ENCODE results near the gene RTTN.

DNA sequence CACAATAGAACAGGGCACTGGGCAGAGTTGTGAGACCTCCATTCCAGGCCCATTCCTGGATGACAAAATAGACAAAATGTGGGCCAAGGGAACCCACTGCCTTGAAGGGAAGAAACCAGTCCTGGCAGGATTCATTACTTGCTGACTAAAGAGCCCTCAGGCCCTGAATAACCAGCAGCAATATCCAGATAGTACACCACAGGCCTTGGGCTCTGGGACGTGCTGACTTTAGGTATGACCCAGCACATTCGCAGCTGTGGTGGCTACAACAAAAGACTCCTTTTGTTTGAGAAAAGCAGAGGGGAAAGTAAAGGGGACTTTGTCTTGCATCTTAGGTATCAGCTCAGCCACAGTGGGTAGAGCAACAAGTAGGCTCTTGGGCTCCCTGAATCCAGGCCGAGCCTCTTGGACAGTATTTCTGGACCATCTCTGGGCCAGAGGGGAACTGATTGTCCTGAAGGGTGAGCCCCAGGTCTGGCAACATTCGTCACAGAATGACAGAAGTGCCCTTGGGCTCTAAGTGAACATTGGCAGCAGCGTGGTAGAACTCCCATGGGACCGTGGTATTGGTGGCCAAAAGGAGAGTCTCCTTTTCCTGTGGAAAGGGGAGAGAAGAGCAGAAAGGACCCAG is 167.9 kb downstream of the RTTN start:
- TF ChIP-seq, protein P1, sequence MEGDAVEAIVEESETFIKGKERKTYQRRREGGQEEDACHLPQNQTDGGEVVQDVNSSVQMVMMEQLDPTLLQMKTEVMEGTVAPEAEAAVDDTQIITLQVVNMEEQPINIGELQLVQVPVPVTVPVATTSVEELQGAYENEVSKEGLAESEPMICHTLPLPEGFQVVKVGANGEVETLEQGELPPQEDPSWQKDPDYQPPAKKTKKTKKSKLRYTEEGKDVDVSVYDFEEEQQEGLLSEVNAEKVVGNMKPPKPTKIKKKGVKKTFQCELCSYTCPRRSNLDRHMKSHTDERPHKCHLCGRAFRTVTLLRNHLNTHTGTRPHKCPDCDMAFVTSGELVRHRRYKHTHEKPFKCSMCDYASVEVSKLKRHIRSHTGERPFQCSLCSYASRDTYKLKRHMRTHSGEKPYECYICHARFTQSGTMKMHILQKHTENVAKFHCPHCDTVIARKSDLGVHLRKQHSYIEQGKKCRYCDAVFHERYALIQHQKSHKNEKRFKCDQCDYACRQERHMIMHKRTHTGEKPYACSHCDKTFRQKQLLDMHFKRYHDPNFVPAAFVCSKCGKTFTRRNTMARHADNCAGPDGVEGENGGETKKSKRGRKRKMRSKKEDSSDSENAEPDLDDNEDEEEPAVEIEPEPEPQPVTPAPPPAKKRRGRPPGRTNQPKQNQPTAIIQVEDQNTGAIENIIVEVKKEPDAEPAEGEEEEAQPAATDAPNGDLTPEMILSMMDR (optimal IDR thresholded peaks at IDR 0.05 in 1 of 3, IDR thresholded peaks at IDR 0.05 in 1 of 3, conservative IDR thresholded peaks at IDR 0.05 in 1 of 3; ENCODE audit: extremely low read depth in 1 of 3, insufficient read depth in 2 of 3, low read length in 3 of 3) = no peak
- TF ChIP-seq EZH2 (IDR thresholded peaks at IDR 0.05; ENCODE audit: low read length) = no peak

Measured in keratinocyte (primary cell).